ENCODE measurements around the gene SLC26A9.

The SLC26A9 gene

GRCh38 chr1:205959789-205960188 lies 16.5 kb upstream of the SLC26A9 start:
- DNase-seq (ENCODE audit: low read depth), result no peak
- no peak overlapping the region for H3K4me3 ChIP-seq (ENCODE audit: low read depth, low read length)
- no peak for TF ChIP-seq CTCF (IDR thresholded peaks at IDR 0.05; ENCODE audit: control insufficient read depth, extremely low read depth, insufficient read depth)

DNA sequence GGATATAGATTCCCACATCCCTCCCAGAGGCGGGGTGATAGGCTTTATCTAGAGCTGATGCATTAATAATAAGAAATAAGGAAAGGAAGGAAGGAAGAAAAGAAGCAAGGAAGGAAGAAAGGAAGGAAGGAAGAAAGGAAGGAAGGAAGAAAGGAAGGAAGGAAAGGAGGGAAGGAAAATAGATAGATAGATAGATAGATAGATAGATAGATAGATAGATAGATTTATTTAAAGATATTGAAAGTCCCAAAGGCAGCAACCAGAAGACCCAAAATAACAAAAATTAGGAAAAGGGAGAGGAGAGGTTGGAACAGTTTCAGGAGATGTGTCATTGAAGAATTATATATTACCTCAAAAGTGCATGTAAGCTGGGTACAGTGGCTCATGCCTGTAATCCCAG lies 12.2 kb upstream of the SLC26A9 start:
- DNase-seq (ENCODE audit: low read depth), result no peak
- no peak for TF ChIP-seq CTCF (IDR thresholded peaks at IDR 0.05; ENCODE audit: control insufficient read depth, extremely low read depth, insufficient read depth)
- no peak overlapping the region for H3K4me3 ChIP-seq (ENCODE audit: low read depth, low read length)

GRCh38 chr1:205954819-205955404 lies 11.7 kb upstream of the SLC26A9 start:
- no peak for TF ChIP-seq CTCF (IDR thresholded peaks at IDR 0.05; ENCODE audit: control insufficient read depth, extremely low read depth, insufficient read depth)
- no peak overlapping the region for H3K4me3 ChIP-seq (ENCODE audit: low read depth, low read length)
- DNase-seq (ENCODE audit: low read depth), result no peak

GRCh38 chr1:205951746-205952145 lies 8.5 kb upstream of the SLC26A9 start:
- no peak for TF ChIP-seq CTCF (IDR thresholded peaks at IDR 0.05; ENCODE audit: control insufficient read depth, extremely low read depth, insufficient read depth)
- no peak overlapping the region for H3K4me3 ChIP-seq (ENCODE audit: low read depth, low read length)
- no peak for DNase-seq (ENCODE audit: low read depth)

- no peak for TF ChIP-seq CTCF (IDR thresholded peaks at IDR 0.05; ENCODE audit: control insufficient read depth, extremely low read depth, insufficient read depth)
- no peak for DNase-seq (ENCODE audit: low read depth)
Measured at GRCh38 chr1:205950826-205951549, 7.7 kb upstream of the SLC26A9 start.

GRCh38 chr1:205950280-205950679 lies 7.0 kb upstream of the SLC26A9 start:
- TF ChIP-seq CTCF (IDR thresholded peaks at IDR 0.05; ENCODE audit: control insufficient read depth, extremely low read depth, insufficient read depth), result no peak
- DNase-seq (ENCODE audit: low read depth), result peak; percentile 57
- no peak overlapping the region for H3K4me3 ChIP-seq (ENCODE audit: low read depth, low read length)

More at GRCh38 chr1:205950826-205951549, 7.7 kb upstream of the SLC26A9 start:
- H3K4me3 ChIP-seq (ENCODE audit: low read depth, low read length), result no peak overlapping the region

Data from LNCaP clone FGC (cell line).